Pulmonary artery endothelial cell (primary cell): ENCODE data around the gene INTS2. TPM values are rescaled to one million over a fixed set of nuclear protein-coding genes. Genes with fewer than 3 reads are reported as not detected.
A peak's percentile ranks its signal among the peaks of the same experiment; 100 is the strongest.
"Not testable (repeated sequence)": the region's sequence is repeated elsewhere in the genome, so short reads cannot be mapped to it uniquely, and the experiment has no call there.

Experiments used
- DNase-seq: peaks from one replicate; pipeline ENCODE4 v3.0.0-alpha.2; 2011; ENCODE audit warnings: low read depth, low spot score
- total RNA-seq: library from RNA; depleted of rRNA; stranded (reverse); fragments of >200 nt; gene quantifications from 2 replicates; pipeline ENCODE4 v1.2.3, GENCODE V29; 2014

The INTS2 gene
- total RNA-seq, 1 donor from 2014 or later = 19.6 TPM

DNA sequence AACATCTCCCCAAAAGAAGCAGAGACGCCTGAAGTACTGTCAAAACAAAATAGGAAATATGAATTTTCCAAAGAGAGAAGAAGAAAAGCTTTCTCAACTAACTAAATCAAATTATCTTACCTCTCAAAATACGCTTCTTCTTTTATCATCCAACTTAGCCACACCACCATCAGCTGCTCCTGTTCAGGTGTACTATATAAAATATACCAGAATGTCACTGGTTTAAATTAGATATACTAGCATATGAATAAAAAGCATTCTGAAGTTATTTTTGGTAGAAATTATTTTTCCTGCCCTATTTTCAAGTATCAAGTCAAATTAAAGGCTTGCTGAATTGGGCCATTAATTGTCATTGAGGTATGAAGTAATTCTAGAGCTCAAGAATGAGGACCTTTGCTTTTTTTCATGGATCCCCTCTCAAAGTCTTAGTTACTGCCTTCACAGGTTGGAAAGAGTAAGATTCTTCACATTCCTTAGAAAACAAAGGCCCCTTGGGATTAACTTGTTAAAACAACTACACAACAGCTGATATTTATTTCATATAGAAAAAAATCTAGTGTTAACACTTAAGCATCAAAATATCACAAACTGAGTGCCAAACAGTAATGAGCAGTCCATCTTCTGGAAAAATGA, 30.1 kb downstream of the INTS2 start:
- no peak for DNase-seq

DNA sequence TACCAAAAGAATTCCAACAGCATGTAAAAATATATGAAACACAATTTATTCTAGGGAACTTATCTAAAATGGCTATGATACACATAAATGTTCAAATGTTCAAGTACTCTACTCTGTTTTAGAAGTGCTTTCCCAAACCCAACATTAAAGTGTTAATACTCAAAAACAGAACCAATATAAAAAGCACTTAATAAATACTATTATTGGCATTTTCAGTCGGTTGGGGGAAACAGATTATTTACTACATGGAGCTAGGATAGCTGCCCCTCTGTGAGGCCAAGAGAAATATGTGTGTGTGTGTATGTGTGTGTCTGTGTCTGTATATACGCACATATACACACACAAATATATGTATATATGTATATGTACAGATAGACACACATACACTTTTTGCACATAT, 32.4 kb downstream of the INTS2 start:
- DNase-seq = no peak

- not testable (repeated sequence) for DNase-seq
These were observed 33.5 kb downstream of the INTS2 start for GRCh38 chr17:61894310-61894709.

DNA sequence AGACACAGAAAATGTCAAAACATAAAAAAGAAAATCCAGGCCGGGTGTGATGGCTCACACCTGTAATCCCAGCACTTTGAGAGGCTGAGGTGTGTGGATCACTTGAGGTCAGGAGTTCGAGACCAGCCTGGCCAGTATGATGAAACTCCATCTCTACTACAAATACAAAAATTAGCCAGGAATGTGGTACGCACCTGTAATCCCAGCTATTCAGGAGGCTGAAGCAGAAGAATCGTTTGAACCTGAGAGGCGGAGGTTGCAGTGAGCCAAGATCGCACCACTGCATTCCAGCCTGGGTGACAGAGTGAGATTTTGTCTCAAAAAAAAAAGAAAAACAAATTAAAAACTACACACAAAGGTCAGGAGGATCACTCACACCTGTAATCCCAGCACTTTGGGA, 40.0 kb downstream of the INTS2 start:
- DNase-seq = not testable (repeated sequence)

- not testable (repeated sequence) for DNase-seq
These were observed 41.9 kb downstream of the INTS2 start for GRCh38 chr17:61885865-61886264.

DNA sequence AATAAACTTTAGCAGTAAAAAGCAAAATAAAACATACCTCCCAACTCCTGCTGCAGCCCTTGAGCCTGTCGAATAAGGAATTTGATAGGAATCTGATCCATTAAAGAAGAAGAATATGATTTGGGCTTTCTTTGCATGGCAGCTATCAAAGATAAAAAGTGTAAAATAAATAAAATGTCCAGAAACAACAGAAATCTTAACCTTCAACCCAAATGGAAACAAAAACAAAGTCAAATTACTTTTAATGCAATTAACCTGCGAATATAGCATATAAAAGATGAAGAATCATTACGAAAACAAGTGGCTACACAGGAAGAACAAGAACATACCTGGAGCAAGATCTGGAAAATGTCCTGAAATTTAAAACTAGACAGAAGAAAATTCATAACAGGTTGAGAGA, 42.9 kb downstream of the INTS2 start:
- DNase-seq = no peak

DNA sequence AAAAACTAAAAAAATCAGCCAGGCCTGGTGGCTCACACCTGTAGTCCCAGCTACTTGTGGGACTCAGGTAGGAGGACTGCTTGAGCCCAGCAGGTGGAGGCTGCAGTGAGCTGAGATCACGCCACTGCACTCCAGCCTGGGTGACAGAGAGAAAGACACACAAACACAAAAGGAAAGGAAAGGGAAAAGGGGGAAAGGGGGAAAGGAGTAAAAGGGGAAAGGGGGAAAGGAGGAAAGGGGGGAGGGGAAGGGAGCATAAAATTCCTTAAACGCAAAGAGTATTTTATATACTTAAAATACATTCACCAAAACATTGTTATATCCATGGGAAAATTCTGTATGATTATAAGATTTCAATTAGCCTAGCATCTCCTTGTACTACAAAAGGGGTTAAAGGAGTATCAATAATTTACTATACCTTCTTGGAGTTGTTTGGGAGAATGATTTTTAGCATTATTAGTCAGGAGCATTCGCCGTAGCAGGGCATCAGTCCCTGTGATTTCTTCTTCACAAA, 47.1 kb downstream of the INTS2 start:
- DNase-seq = no peak

DNA sequence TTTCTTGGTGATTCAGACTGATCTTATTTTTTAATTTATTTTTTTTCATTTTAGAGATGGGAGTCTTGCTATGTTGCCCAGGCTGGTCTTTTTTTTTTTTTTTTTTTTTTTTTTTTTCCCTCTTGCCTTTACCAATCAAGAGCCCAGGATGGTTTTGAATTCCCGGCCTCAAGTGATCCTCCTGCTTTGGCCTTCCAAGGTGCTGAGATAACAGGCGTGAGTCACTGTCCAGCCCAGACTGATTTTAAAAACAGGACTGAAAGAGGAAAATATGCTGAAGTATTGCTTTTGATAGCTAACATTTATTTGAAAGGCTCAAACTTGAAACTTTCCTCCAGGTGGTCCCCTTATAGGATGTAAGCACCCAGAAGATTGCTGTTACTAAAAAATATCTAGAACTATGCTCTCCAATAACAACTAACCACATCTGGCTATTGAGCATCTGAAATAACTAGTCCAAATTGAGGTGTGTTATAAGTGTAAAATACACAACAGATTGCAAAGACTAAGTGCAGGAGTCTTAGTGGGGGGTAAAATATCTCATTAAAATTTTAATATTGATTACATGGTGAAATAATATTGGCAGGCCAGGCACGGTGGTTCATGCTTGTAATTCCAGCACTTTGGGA, 48.7 kb downstream of the INTS2 start:
- no peak for DNase-seq

DNA sequence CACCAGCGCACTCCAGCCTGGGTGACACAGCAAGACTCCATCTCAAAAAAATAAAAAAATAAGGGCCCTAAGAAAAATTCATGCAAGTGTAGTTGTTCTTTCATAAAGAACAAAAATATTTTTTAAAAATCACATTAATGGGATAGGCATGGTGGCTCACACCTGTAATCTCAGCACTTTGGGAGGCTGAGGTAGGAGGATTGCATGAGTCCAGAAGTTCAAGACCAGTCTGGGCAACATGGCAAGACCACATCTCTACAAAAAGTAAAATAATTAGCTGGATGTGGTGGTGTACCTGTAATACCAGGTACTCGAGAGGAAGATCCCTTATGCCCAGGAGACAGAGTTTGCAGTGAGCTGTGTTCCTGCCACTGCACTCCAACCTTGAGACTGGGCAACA, 49.3 kb downstream of the INTS2 start:
- no peak for DNase-seq

DNA sequence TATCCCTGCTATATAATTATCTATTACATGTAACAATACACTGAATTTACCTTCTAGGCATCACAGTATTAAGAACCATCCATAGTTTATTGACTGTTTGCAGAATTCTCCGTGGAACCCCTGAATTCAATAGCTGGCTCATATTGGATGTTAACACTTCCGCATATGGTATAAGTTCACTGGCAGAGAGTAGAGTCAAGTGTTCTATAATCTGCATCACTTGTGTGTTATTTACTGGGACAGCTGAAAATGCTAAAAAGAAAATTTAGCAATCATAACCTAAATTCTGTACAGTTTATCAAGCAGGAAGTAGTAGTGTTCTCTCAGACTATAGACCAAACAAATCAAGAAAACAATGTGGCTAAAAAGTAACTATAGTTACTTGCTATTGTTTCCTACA, 49.9 kb downstream of the INTS2 start:
- DNase-seq = no peak

DNA sequence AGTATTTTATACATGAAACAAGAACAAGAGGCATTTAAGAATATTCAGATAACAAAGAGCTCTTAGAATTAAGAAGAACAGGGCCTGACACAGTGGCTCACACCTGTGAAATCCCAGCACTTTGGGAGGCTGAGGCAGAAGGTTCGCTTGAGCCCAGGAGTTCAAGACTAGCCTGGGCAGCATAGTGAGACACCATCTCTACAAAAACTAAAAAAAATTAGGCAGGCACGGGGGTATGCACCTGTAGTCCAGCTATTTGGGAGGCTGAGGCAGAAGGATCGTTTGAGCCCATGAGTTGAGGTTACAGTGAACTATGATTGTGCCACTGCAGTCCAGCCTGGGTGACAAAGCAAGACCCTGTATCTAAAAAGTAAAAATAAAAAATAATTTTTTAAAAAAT, 52.0 kb downstream of the INTS2 start:
- DNase-seq = no peak

GRCh38 chr17:61875285-61875684, 52.5 kb downstream of the INTS2 start:
- DNase-seq = no peak

- DNase-seq = no peak
These were observed 53.7 kb downstream of the INTS2 start for GRCh38 chr17:61874075-61874474.

DNA sequence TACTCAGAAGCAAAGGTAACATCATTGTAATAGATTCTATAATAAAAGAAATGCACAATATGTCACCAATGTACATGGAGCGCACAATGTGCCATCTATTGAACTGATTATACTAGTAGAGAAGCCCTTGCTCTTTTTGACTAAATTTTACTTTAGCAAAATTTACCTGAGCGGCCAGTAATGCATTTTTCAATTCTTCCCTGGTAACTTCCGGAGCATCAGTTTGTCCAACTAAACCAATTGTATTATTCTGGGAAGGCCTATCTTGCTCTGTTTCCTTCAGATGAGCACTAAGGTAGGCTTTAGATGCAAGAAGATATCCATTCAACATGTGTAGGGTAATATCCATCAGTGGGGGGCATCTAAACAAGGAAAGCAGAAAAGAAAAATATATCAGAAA, 55.7 kb downstream of the INTS2 start:
- no peak for DNase-seq

GRCh38 chr17:61869138-61869537, 58.6 kb downstream of the INTS2 start:
- DNase-seq = no peak

DNA sequence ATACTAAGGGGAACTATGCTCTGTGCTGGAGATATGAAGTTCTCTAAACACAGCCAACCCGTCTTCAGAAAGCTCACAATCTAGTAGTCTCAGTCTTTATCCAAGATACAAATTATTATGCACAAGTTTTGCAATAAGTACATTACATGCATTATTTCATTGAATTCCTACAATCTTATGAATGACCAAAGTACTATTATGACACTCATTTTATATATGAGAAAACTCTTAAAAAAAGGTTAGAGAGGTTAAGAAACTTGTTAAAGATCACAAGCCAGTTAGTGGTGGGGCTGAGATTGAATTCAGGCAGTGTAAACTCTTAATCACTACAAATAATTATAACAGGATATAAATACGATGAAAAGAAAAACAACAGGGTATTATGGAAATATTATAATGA, 59.7 kb downstream of the INTS2 start:
- DNase-seq = no peak

DNA sequence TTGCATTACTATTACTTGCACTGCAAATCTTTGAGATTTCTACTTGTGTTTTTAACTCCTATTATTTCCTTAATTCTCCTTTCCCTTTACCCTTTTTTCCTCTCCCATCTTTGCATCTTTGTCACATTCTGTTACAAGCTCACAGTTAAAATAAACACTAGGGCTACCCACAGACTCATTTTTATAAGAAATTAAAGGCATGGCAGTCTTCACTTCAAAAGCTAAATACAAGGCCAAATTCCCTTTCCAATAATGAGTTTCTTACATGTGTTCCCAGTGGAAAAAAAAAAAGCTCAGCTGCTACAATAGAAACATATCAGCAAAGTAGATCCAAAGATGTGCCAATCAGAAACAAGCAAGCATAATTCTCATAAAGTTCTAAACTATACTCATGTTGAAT, 60.7 kb downstream of the INTS2 start:
- no peak for DNase-seq

DNA sequence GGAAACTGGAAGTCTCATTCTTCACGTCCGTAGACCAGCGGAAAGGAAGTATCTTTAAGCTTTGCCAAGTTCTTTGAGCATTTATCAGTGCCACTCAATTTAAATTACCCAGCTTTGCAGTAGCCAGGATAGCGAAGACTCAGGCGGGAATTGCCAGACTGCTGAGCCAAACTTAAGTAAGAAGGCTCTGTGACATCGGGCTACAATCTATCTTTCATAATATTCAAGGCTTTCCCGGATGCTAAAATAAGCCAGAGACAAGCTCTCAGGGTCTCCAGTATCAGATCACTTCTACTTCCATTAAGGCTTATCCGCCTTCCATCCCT, 64.0 kb downstream of the INTS2 start:
- DNase-seq = no peak

DNA sequence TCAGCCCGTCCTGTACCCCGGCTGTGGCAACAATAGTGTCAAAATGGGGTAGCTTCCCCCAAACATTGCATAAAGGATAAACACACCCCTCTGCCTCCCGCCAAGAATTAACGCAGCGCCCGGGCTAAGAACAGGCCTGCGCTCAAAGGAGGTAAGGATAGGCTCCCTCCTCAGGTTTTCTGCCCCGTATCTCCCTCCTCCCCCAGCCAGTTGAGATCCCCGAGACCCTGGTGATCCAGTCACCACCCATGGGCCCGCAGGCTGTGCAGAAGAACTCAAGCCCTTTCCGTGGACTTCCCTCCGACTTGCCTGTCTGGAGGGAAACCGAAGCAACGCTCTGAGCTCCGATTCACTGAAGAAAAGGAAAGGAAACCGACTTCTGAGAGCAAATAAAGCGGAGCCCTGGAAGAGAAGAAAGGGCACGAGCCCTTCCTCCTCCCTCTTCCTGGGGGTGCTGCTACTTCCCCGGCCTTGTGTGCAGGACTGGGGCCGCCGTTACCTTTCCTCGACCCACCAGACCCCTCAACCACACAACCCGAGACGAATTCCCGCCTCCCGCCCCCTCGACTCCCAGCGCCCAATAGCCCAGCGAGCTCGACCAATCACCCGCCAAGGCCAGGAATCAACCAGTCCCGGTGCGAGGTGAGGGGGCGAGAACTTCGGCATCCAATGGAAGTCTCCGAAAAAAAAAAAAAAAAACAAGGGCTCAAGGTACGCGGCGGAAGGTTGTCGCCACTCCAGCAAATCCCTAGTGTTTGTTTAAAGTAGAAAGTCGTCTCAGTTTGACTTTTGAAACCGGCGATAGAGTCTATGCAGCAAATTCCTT, 64.6 kb downstream of the INTS2 start, which contains the start of gene BRIP1:
Gene BRIP1, minus strand, starts transcription at position 554 of the 826 bp plus-strand sequence. CDS start 1,989 bp downstream, outside the sequence.
- peak; percentile 81 for DNase-seq

- no peak for DNase-seq
These were observed 65.6 kb downstream of the INTS2 start for GRCh38 chr17:61862105-61862574.

- not testable (repeated sequence) for DNase-seq
These were observed 67.4 kb downstream of the INTS2 start for GRCh38 chr17:61860397-61860796.

DNA sequence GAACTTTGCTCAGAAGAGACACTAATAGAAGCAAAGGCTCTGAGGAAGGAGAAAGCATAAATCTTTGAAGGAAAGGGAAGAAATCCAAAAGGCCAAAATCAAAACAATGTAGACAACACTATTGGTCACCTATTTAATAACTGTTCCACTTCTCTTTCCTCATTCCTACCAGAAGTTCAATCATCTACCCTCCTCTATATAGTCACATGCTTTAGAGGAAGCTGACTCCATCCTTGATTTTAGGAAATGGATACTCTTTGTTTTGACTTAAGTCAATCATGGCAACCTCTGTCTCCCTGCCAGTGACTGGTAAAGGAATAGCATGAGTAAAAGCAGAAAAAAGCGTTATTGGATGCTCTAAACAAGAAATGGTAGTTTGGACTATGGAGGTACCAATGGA, 71.7 kb downstream of the INTS2 start:
- no peak for DNase-seq
